Activated T-cell treated with anti-CD3 and anti-CD28 coated beads, Interleukin-2, amount 50 U/mL, for 72 hours (primary cell): Measurements from ENCODE around the gene TSHZ1. TPM values are rescaled to one million over a fixed set of nuclear protein-coding genes. Genes with fewer than 3 reads are reported as not detected.

ENCODE experiments used
- ATAC-seq, 2 donors: fragments of 150-1000 bp; cut with Tn5 transposase; replicated peaks in 1 of 2; 2 replicates each; pipeline ENCODE4 v1.10.0; 2021; ENCODE audit warnings: moderate library complexity in 2 of 2, mild to moderate bottlenecking in 1 of 2
- DNase-seq, 2 donors: peaks; one replicate each; pipeline ENCODE4 v3.0.0; 2021 to 2022; ENCODE audit warnings: mixed read lengths in 1 of 2
- H3K27ac Mint-ChIP-seq: one replicate; pipeline ENCODE4 v1.8.0; 2022; ENCODE audit warnings: mild to moderate bottlenecking, moderate library complexity, mixed read lengths
- H3K27me3 Mint-ChIP-seq: one replicate; pipeline ENCODE4 v1.8.0; 2022; ENCODE audit warnings: low read depth, mixed read lengths
- H3K36me3 Mint-ChIP-seq, 2 donors: one replicate each; pipeline ENCODE4 v1.8.0; 2022; ENCODE audit warnings: mixed read lengths in 2 of 2, mild to moderate bottlenecking in 1 of 2; ENCODE audit not compliant: insufficient read depth in 2 of 2
- H3K4me1 Mint-ChIP-seq: one replicate; pipeline ENCODE4 v1.8.0; 2022; ENCODE audit warnings: low read depth, mixed read lengths
- H3K4me3 Mint-ChIP-seq, 2 donors: one replicate each; pipeline ENCODE4 v1.8.0; 2022; ENCODE audit warnings: mild to moderate bottlenecking in 2 of 2, mixed read lengths in 2 of 2, moderate library complexity in 2 of 2
- H3K9me3 Mint-ChIP-seq, 2 donors: one replicate each; pipeline ENCODE4 v1.8.0; 2022; ENCODE audit warnings: mixed read lengths in 2 of 2
- total RNA-seq, 2 donors: library from RNA; stranded (reverse); gene quantifications; one replicate each; pipeline ENCODE4 v1.2.3, GENCODE V29; 2022

TSHZ1 gene, protein sequence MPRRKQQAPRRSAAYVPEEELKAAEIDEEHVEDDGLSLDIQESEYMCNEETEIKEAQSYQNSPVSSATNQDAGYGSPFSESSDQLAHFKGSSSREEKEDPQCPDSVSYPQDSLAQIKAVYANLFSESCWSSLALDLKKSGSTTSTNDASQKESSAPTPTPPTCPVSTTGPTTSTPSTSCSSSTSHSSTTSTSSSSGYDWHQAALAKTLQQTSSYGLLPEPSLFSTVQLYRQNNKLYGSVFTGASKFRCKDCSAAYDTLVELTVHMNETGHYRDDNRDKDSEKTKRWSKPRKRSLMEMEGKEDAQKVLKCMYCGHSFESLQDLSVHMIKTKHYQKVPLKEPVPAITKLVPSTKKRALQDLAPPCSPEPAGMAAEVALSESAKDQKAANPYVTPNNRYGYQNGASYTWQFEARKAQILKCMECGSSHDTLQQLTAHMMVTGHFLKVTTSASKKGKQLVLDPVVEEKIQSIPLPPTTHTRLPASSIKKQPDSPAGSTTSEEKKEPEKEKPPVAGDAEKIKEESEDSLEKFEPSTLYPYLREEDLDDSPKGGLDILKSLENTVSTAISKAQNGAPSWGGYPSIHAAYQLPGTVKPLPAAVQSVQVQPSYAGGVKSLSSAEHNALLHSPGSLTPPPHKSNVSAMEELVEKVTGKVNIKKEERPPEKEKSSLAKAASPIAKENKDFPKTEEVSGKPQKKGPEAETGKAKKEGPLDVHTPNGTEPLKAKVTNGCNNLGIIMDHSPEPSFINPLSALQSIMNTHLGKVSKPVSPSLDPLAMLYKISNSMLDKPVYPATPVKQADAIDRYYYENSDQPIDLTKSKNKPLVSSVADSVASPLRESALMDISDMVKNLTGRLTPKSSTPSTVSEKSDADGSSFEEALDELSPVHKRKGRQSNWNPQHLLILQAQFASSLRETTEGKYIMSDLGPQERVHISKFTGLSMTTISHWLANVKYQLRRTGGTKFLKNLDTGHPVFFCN (N-terminal part only)
- 10 to 100 TPM; 18.1 to 19.2 TPM for total RNA-seq

DNA sequence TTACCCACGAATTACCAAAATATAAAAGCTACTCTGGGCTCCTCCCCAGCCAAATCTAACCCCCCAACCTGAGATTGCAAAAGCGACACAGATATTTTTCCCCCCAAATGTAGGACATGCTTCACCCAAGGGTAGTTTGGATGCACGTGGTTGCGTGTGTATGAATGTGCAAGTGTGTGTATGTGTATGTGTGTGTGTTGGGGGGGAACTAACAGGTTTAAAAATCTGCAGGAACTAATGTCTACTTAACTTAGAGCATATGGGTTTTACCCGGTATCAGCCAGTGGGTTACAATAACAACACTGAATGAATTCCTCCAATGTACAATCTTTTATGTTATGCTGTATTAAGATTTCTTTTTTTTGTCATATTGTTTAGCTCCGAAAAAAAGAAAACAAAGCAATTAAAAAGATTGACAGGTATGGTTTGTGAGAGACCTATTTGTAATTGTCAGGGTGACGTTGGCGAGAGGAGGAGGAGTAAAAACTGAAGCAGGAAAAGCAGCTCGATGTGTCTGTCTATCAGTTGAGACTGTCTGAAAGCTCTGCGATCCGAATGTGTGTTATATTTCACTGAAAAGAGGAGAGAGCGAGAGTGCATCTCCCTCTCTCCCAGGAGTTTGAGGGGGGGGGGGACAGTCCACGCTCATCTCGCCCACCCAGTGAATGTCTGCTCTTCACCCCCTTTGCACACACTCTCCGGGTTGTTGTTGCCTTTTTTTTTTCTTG lies at the start of gene TSHZ1:
Gene TSHZ1, plus strand, starts transcription at position 524 of the 728 bp plus-strand sequence. CDS start 1,080 bp downstream, outside the sequence.
- Mint-ChIP-seq H3K36me3 (peaks cover 10 to 17% of the 10 kb centered on the region in 2 donors), H3K27me3 (peaks cover 17% of the 10 kb centered on the region), H3K9me3 (no peaks in the 10 kb centered on the region), H3K4me3 (peak within 1 kb of the TSS; percentile 95 to 100), H3K4me1 (peaks cover 58% of the 10 kb centered on the region), H3K27ac (peak within 1 kb of the TSS; percentile 99)
- DNase-seq (peak; percentile 60 to 65), ATAC-seq (peak; percentile 24 to 25)

DNA sequence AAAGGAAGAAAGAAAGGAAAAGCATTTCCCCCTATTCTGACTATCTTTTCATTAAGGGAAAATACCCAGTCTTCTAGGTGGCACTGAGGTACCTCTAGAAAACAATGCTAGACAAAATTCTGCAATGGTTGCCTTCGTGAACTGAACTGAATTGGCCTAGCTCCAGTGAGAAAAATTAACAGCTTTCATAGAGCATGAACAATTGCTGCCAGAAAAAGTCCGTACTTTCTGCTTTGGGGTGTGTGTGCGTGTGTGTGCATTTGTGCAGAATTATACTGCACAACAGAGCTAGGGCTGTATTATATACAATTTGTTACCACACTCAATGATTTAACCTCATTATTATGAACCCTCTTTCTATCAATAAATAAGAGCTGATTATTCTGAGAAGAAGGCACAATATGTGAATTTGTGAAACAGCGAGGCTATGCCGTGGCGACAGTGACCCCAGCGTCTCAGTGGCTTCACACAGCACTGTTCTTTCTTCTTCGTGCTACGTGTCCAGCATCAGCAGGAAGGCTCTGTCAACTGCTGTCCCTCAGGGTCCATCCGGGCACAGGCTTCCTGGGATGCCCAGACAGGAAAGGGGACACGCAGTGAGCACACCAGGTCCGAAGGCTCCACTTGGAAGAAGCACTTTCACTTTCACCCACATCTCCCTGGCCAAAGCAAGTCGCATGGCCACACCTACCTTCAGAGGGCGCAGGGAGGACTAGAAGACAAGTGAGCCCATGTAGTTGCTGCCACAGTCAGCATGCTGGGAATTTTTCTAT lies 49.2 kb upstream of the TSHZ1 start:
- peak overlapping the region; percentile 16 for H3K27ac Mint-ChIP-seq
- peaks cover 7% of the 10 kb centered on the region for H3K4me1 Mint-ChIP-seq
- H3K9me3 Mint-ChIP-seq, result no peaks in the 10 kb centered on the region
- no peaks in the 10 kb centered on the region for H3K36me3 Mint-ChIP-seq
- DNase-seq (peak; percentile 8 to 11), ATAC-seq (peak in 1 of 2 donors; percentile 39)
- no peaks in the 10 kb centered on the region for H3K27me3 Mint-ChIP-seq
- H3K4me3 Mint-ChIP-seq, result peak overlapping the region; percentile 77 to 82

DNA sequence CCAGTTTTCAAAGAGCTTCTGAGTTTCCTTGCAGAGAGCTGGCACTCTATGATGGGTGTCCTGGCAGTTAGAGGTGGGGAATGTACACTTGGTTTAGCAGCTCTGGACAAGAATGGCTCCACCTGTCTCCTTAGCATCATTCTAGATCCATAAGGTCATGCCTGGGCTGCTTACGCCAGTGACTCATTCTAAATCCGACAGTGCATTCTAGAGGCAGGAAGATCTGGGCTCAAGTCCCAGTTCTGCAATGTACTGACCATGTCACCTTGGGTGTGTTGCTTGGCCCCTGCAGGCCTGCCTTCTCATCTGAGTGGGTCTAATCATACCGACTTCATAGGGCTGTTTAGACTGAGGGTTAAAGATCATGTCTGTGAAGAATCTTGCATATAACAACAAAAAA lies 48.1 kb upstream of the TSHZ1 start:
- Mint-ChIP-seq H3K9me3 (no peaks in the 10 kb centered on the region), H3K36me3 (no peaks in the 10 kb centered on the region), H3K4me3 (peak overlapping the region in 1 of 2 donors; percentile 77), H3K27ac (no peak overlapping the region), H3K27me3 (no peaks in the 10 kb centered on the region), H3K4me1 (peaks cover 7% of the 10 kb centered on the region)
- DNase-seq (no peak), ATAC-seq (no peak)

DNA sequence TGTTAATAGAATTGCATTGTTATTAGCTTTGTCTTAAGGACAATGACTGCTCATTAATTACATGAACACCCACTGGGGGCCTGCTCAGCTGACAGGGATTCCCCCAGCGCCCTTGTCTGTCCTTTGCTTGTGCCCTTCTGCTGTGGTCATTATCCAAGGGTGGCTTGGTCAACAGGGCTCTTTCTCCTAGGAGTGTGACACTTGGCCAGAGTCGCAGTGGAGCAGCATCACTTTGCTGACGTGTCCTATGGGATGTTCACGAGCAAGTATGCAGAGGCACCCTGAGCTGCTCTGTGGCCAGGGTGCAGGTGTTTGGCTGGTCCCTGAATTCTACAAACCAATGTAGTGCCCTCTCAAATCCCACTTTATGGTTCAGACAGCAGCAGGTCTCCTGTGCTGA lies 47.6 kb upstream of the TSHZ1 start:
- Mint-ChIP-seq H3K9me3 (no peaks in the 10 kb centered on the region), H3K27ac (no peak overlapping the region), H3K4me3 (no peak overlapping the region), H3K36me3 (no peaks in the 10 kb centered on the region), H3K4me1 (peaks cover 7% of the 10 kb centered on the region), H3K27me3 (no peaks in the 10 kb centered on the region)
- DNase-seq (no peak), ATAC-seq (no peak)

DNA sequence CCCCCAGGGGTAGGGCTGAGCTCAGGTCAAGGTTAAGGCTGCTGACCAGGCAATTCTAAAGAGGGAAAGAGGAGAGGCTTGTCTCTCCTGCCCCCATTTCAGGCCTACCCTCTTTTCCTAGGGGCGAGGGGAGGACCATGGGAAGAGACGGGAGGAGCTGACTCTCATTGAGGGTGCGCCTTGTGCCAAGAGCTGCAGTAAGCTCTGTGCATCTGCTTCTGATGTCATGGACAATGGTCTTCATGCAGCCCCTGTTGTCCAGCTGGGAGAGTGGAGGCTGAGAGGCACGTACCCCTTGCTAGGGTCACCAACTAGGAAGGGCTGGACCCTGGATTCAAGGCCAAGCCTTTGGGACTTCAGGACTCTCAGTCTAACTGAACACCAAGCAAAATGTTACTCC lies 46.9 kb upstream of the TSHZ1 start:
- peaks cover 7% of the 10 kb centered on the region for H3K4me1 Mint-ChIP-seq
- no peak overlapping the region for H3K27ac Mint-ChIP-seq
- H3K4me3 Mint-ChIP-seq, result no peak overlapping the region

DNA sequence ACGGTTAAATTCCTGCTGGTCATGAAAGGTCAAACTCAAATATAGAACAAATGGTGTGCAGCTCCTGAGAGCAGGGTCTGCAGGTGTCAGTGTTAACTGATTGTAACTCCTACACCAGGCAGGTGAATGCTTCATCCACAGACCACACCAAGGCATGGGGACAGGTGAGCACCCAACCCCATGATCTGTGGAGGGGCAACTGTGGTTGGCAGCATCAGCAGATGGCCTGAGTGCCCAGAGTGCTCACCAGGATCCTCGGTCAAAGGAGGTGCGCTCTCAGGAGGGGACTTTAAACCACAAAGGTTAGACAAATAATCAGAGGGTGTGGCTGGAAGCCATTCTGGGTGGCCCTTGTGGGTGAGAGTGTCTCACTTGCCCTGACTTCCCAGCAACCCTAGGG lies 46.1 kb upstream of the TSHZ1 start:
- H3K4me1 Mint-ChIP-seq, result peaks cover 7% of the 10 kb centered on the region
- H3K27me3 Mint-ChIP-seq, result no peaks in the 10 kb centered on the region
- ATAC-seq, result no peak

More for the DNA sequence above, 46.9 kb upstream of the TSHZ1 start:
- H3K36me3 Mint-ChIP-seq, result no peaks in the 10 kb centered on the region
- DNase-seq (no peak), ATAC-seq (no peak)
- no peaks in the 10 kb centered on the region for H3K27me3 Mint-ChIP-seq
- H3K9me3 Mint-ChIP-seq, result no peaks in the 10 kb centered on the region

DNA sequence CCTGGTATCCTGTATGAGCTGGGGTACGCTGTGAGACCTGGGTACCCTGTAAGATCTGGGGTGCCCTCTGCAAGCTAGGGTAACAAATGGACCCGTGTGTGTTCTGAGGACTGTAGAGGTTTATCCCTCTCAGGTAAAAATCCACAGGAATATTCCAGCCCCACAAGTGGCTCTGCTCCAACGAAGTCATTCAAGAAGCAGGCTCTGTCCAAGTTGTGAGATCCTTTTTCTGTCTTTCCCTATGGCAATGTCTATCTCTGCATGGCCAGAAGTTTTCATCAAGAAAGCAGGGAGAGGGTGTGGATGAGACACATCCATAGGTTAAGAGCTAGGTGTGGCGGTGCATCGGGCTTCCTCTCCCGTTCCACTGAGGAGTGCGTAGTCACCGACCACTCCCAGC lies 44.7 kb upstream of the TSHZ1 start:
- Mint-ChIP-seq H3K4me3 (no peak overlapping the region), H3K36me3 (no peaks in the 10 kb centered on the region), H3K27me3 (no peaks in the 10 kb centered on the region), H3K27ac (no peak overlapping the region), H3K4me1 (peaks cover 7% of the 10 kb centered on the region), H3K9me3 (no peaks in the 10 kb centered on the region)
- ATAC-seq (no peak), DNase-seq (no peak)

More for the DNA sequence above, 46.1 kb upstream of the TSHZ1 start:
- H3K4me3 Mint-ChIP-seq, result no peak overlapping the region
- no peaks in the 10 kb centered on the region for H3K36me3 Mint-ChIP-seq
- no peaks in the 10 kb centered on the region for H3K9me3 Mint-ChIP-seq
- H3K27ac Mint-ChIP-seq, result no peak overlapping the region
- DNase-seq, result no peak

DNA sequence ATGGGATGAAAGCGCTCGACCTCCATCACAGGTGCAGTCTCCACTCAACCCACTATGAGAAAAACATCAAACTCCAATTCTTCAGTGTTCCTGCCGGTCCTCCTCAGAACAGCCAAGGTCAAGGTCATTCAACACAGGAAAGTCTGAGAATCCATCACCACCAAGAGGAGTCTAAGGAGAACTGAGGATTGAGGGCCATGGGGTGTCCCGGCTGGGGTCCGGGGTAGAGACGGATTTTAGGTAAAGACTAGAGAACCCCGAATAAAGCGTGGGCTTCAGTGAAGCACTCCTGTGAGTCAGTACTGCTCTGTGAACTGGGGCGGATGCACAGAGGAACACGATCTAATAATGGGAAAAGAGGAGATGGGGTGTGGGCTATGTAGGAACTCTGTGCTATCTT lies 43.5 kb upstream of the TSHZ1 start:
- ATAC-seq (no peak), DNase-seq (no peak)
- Mint-ChIP-seq H3K36me3 (no peaks in the 10 kb centered on the region), H3K4me1 (no peaks in the 10 kb centered on the region), H3K4me3 (no peak overlapping the region), H3K9me3 (no peaks in the 10 kb centered on the region), H3K27ac (no peak overlapping the region), H3K27me3 (no peaks in the 10 kb centered on the region)

DNA sequence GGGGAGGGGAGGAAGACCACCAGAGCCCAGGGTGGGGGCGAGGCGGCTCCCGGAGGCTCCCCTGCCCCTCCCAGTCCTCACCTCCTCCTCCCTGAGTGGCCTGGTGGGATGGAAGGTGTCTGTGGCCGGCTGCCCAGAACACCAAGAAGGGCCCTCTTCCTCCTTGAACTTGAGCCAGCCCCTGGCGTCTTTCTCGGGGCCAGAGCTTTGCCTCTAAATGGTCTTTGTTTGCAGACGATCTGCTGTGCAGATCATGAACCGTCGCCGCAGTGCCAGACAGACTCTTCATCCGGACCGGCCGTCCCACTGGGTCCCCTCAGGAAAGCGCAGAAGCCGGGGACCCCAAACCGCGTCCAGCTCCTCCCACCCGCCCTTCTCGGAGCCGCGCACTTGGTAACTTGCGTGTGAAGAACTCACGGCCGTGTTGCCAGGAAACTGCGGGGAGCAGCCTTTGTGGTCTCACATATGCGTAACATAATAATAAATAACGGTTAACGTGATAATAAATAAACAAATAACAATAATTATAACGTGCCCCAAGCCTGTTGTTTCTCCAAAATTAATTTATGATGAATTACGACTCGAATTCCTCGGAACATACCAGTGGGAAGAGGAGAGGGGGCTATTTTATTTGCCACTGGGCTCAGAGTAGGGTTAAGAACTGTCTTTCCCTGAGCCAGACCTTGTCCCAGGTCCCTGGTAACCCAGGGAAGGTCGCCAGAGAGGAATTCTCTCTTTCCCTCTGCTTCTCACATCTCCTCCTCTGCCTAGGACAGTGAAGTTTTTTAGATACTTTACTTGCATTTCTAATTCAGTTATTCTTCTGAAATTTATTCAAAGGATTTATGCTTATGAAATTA lies 42.6 kb upstream of the TSHZ1 start:
- Mint-ChIP-seq H3K4me3 (no peak overlapping the region), H3K27me3 (no peaks in the 10 kb centered on the region), H3K9me3 (no peaks in the 10 kb centered on the region), H3K36me3 (no peaks in the 10 kb centered on the region), H3K27ac (no peak overlapping the region), H3K4me1 (peaks cover 5% of the 10 kb centered on the region)
- DNase-seq (no peak), ATAC-seq (no peak)

DNA sequence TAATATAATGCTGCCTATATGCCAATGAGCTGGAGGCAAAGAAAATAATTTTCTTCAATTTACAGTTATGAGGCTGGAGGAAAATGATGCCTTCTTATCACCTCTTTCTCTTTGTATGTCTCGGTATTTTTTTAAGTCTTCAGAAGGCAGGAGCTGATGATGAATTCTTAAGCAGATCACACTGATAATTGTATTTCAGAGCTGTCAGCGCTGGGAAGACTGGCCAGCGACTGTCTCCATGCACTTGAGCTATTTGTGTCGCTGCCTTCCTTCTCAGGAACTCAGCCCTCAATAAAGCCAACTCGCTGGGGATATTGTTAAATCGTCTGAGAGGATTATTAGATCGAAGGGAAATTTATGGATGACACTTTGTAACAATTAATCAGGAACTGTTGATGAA lies 42.0 kb upstream of the TSHZ1 start:
- ATAC-seq (no peak), DNase-seq (no peak)
- Mint-ChIP-seq H3K4me3 (no peak overlapping the region), H3K27me3 (no peaks in the 10 kb centered on the region), H3K27ac (no peak overlapping the region), H3K36me3 (no peaks in the 10 kb centered on the region), H3K9me3 (no peaks in the 10 kb centered on the region), H3K4me1 (peaks cover 9% of the 10 kb centered on the region)

DNA sequence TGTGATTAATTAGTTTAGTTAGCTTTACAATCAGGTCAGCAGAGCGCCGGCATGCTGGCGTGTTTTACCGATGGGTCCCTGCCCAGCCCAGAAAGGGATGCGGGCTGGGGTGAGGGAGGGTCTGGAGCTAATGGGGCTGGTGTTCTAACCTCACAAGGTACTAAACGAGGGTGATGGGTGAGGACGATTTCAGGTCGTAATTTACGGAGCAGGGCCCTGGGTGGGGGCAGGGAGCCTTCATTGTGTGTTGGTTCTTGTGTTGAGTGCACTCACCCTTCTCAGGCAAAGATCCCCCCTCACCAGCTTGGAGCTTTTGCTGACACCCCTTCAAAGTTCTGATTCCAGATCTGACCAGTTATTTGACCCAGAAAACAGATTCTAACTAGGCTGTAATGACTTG lies 41.2 kb upstream of the TSHZ1 start:
- DNase-seq (no peak), ATAC-seq (no peak)
- no peaks in the 10 kb centered on the region for H3K9me3 Mint-ChIP-seq
- peaks cover 9% of the 10 kb centered on the region for H3K4me1 Mint-ChIP-seq
- H3K36me3 Mint-ChIP-seq, result no peaks in the 10 kb centered on the region
- no peak overlapping the region for H3K27ac Mint-ChIP-seq
- H3K27me3 Mint-ChIP-seq, result no peaks in the 10 kb centered on the region
- H3K4me3 Mint-ChIP-seq, result no peak overlapping the region
